Trophoblast cell (in vitro differentiated cells and primary cell): Measurements from ENCODE around the gene MAMSTR.

Source experiments
- DNase-seq, 2 donors: peaks; one replicate each; pipeline ENCODE4 v3.0.0-alpha.2; 2016
- H2AFZ ChIP-seq: 2 replicates; pipeline ENCODE4 v1.6.1; 2013; ENCODE audit warnings: low read length, moderate library complexity, mild to moderate bottlenecking; ENCODE audit not compliant: insufficient read depth, poor library complexity
- H2AK5ac ChIP-seq: 2 replicates; pipeline ENCODE4 v1.6.1; 2013; ENCODE audit warnings: mild to moderate bottlenecking, low read length
- H2BK120ac ChIP-seq: 2 replicates; pipeline ENCODE4 v1.6.1; 2013; ENCODE audit warnings: low read length, mild to moderate bottlenecking, moderate library complexity; ENCODE audit not compliant: insufficient read depth, poor library complexity
- H2BK12ac ChIP-seq: 2 replicates; pipeline ENCODE4 v1.6.1; 2013; ENCODE audit warnings: mild to moderate bottlenecking, low read length, moderate library complexity
- H2BK5ac ChIP-seq: 2 replicates; pipeline ENCODE4 v1.6.1; 2013; ENCODE audit warnings: low read length, low read depth, moderate library complexity, mild to moderate bottlenecking; ENCODE audit not compliant: poor library complexity
- H3K14ac ChIP-seq: 2 replicates; pipeline ENCODE4 v1.6.1; 2013; ENCODE audit warnings: mild to moderate bottlenecking, low read length
- H3K18ac ChIP-seq: 2 replicates; pipeline ENCODE4 v1.6.1; 2013; ENCODE audit warnings: mild to moderate bottlenecking, low read length
- H3K23ac ChIP-seq: 2 replicates; pipeline ENCODE4 v1.6.1; 2013; ENCODE audit warnings: low read length
- H3K27ac ChIP-seq: 2 replicates; pipeline ENCODE4 v1.5.1; 2013; ENCODE audit warnings: low read depth, mild to moderate bottlenecking, inconsistent platforms, low read length, moderate library complexity
- H3K27me3 ChIP-seq: 2 replicates; pipeline ENCODE4 v1.6.1; 2013; ENCODE audit warnings: inconsistent platforms, mild to moderate bottlenecking, low read length, moderate library complexity; ENCODE audit not compliant: insufficient read depth
- H3K36me3 ChIP-seq, 2 experiments: 1 replicate in 1 of 2; 2 replicates in 1 of 2; pipeline ENCODE4 v1.6.1; 2013; ENCODE audit warnings: low read length in 2 of 2, mild to moderate bottlenecking in 2 of 2, moderate library complexity in 1 of 2; ENCODE audit not compliant: insufficient read depth in 2 of 2, control insufficient read depth in 1 of 2
- H3K4ac ChIP-seq: 2 replicates; pipeline ENCODE4 v1.6.1; 2013; ENCODE audit warnings: low read depth, mild to moderate bottlenecking, low read length, moderate library complexity
- H3K4me1 ChIP-seq, 2 experiments: 1 replicate in 1 of 2; 2 replicates in 1 of 2; pipeline ENCODE4 v1.6.1; 2013; ENCODE audit warnings: low read length in 2 of 2, mild to moderate bottlenecking in 2 of 2, moderate library complexity in 1 of 2; ENCODE audit not compliant: insufficient read depth in 2 of 2, control insufficient read depth in 1 of 2
- H3K4me2 ChIP-seq: 2 replicates; pipeline ENCODE4 v1.6.1; 2013; ENCODE audit warnings: inconsistent platforms, mild to moderate bottlenecking, low read length, moderate library complexity
- H3K4me3 ChIP-seq: 2 replicates; pipeline ENCODE4 v1.5.1; 2013; ENCODE audit warnings: mild to moderate bottlenecking, low read depth, low read length, inconsistent platforms
- H3K79me1 ChIP-seq: one replicate; pipeline ENCODE4 v1.6.1; 2013; ENCODE audit warnings: low read length
- H3K79me2 ChIP-seq: 2 replicates; pipeline ENCODE4 v1.6.1; 2013; ENCODE audit warnings: low read length, mild to moderate bottlenecking; ENCODE audit not compliant: control insufficient read depth, insufficient read depth, poor library complexity
- H3K9ac ChIP-seq: 2 replicates; pipeline ENCODE4 v1.6.1; 2013; ENCODE audit warnings: mild to moderate bottlenecking, low read length
- H3K9me3 ChIP-seq: 2 replicates; pipeline ENCODE4 v1.6.1; 2013; ENCODE audit warnings: low read depth, mild to moderate bottlenecking, control low read depth, inconsistent platforms, low read length; ENCODE audit not compliant: insufficient read depth
- H4K12ac ChIP-seq: 2 replicates; pipeline ENCODE4 v1.6.1; 2013; ENCODE audit warnings: low read depth, mild to moderate bottlenecking, low read length, moderate library complexity
- H4K8ac ChIP-seq: 2 replicates; pipeline ENCODE4 v1.6.1; 2013; ENCODE audit warnings: low read depth, mild to moderate bottlenecking, low read length, moderate library complexity
- H4K91ac ChIP-seq: one replicate; pipeline ENCODE4 v1.6.1; 2013; ENCODE audit warnings: low read depth, mild to moderate bottlenecking, low read length, moderate library complexity
- whole genome bisulfite sequencing: extraction: QIAGEN DNeasy Blood & Tissue Kit; methylation state at CpG from one replicate; pipeline ENCODE4 v1.1.7; 2013; ENCODE audit warnings: missing lambda C conversion rate; ENCODE audit not compliant: insufficient read length, insufficient coverage; ENCODE audit errors: extremely low coverage; 5-methylcytosine and 5-hydroxymethylcytosine counted together

Gene MAMSTR

DNA sequence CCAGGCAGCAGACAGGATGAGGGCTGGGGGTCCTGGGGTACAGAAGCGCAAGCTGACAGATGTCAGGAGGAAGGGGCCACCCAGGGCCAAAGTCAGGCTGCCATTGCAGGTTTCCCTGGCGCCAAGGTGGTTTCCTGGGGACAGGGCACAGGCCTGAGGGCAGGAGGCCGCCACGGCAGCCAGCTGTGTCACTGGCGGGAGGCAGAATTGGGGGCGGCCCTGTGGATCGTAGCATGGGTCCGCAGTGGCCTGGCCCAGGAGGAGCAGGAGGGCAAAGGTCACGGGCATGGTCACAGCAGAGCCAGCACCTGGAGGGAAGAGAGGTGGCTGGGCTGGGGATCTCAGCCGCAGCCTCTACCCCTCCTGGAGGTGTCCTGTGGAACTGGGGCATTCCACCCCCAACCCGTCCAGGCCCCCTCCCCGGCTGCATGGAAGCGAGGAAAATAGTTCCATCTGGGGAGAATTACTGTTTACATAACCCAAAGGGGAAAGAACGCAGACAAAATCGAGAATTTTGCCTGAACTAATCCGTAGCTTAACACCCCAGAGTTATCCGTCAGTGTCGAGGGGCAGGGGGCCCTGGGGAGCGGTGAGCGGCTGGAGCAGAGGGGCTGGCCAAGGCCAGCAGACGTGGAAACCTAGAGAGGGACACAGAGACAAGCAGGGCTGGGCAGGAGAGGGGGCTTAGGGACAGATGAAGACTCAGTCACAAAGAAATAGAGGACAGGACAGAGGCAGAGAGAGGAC lies 48.7 kb downstream of the MAMSTR start:
- H3K9ac ChIP-seq: no peak overlapping the region
- H3K79me2 ChIP-seq: no peaks in the 10 kb centered on the region
- H3K23ac ChIP-seq: no peak overlapping the region
- no peak overlapping the region for H3K4me3 ChIP-seq
- H3K4me2 ChIP-seq: no peak overlapping the region
- no CpG with 5 or more reads among the region's 21 CpGs for WGBS
- no peak overlapping the region for H2BK120ac ChIP-seq
- H3K4me1 ChIP-seq: no peaks in the 10 kb centered on the region
- H4K8ac ChIP-seq: no peak overlapping the region
- no peak overlapping the region for H3K27ac ChIP-seq
- H2AK5ac ChIP-seq: no peak overlapping the region
- H4K91ac ChIP-seq: no peak overlapping the region
- DNase-seq: no peak
- H3K27me3 ChIP-seq: no peaks in the 10 kb centered on the region
- H3K18ac ChIP-seq: no peak overlapping the region
- H2AFZ ChIP-seq: no peak overlapping the region
- H3K14ac ChIP-seq: no peak overlapping the region
- H2BK5ac ChIP-seq: no peak overlapping the region
- H3K4ac ChIP-seq: no peak overlapping the region
- H3K79me1 ChIP-seq: no peaks in the 10 kb centered on the region
- H4K12ac ChIP-seq: no peak overlapping the region
- H3K36me3 ChIP-seq: no peaks in the 10 kb centered on the region
- H3K9me3 ChIP-seq: peaks cover 11% of the 10 kb centered on the region
- no peak overlapping the region for H2BK12ac ChIP-seq

DNA sequence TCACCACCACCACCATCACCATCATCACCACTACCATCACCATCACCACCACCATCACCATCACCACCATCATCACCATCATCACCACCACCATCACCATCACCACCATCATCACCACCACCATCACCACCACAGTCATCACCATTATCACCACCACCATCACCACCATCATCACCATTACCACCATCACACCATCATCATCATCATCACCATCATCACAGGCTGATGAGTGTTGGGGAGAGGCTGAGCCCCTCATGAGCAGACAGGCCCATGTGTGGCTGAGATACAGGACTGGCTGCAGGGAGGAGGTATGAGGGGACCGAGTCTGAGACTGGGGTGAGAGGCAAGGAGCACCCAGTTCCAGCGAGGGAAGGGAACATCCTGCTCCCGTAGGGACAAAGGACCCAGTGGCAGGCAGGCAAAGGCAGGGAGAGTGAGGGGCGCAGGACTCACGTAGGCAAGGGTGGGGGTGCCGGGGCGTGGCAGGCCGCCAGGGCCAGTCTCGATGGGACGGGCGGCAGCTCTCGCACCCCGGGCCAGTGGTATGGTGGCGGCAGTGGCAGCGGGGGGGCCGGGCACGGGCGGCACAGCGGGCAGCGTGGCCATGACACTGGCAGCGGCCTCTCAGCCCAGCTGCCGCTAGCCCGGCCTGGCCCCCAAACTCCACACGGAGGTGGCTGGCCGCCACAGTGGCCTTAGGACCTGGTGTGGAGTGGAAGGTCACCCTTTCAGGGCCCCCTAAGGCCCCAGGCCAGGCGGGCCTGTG lies 49.4 kb downstream of the MAMSTR start:
- Histone ChIP-seq H3K4me3 (peak overlapping the region; percentile 38), H4K8ac (no peak overlapping the region), H3K9ac (peak overlapping the region; percentile 2), H3K27ac (no peak overlapping the region), H3K9me3 (peaks cover 11% of the 10 kb centered on the region), H3K18ac (no peak overlapping the region), H2AK5ac (no peak overlapping the region), H2BK12ac (no peak overlapping the region), H2BK120ac (no peak overlapping the region), H3K79me1 (no peaks in the 10 kb centered on the region), H3K23ac (no peak overlapping the region), H3K4me1 (no peaks in the 10 kb centered on the region), H4K12ac (no peak overlapping the region), H3K14ac (no peak overlapping the region), H3K4me2 (no peak overlapping the region), H3K36me3 (no peaks in the 10 kb centered on the region), H2BK5ac (no peak overlapping the region), H2AFZ (no peak overlapping the region), H4K91ac (no peak overlapping the region), H3K79me2 (no peaks in the 10 kb centered on the region), H3K27me3 (no peaks in the 10 kb centered on the region), H3K4ac (no peak overlapping the region)
- no CpG with 5 or more reads among the region's 26 CpGs for WGBS
- DNase-seq: no peak

DNA sequence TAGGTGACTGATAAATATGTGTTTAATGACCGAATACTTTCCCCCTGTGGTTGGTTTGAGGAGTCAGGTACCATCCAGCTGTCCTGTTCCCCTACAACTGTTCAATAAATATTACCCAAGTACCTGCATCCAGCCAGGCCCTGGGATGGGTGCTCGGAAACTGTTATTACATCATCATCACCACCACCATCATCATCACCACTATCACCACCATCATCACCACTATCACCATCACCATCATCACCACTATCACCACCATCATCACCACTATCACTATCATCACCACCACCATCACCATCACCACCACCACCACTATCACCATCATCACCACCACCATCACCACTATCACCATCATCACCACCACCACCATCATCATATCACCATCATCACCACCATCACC lies 50.8 kb downstream of the MAMSTR start:
- H3K4me1 ChIP-seq: no peaks in the 10 kb centered on the region
- no peak overlapping the region for H3K9ac ChIP-seq
- H4K91ac ChIP-seq: no peak overlapping the region
- H3K4me3 ChIP-seq: peak overlapping the region; percentile 49
- H3K79me2 ChIP-seq: no peaks in the 10 kb centered on the region
- no peak for DNase-seq
- no peak overlapping the region for H4K12ac ChIP-seq
- no CpG with 5 or more reads among the region's 2 CpGs for WGBS
- no peak overlapping the region for H4K8ac ChIP-seq
- no peak overlapping the region for H3K27ac ChIP-seq
- H2AK5ac ChIP-seq: no peak overlapping the region
- H2BK5ac ChIP-seq: no peak overlapping the region
- H3K14ac ChIP-seq: no peak overlapping the region
- H3K23ac ChIP-seq: no peak overlapping the region
- peaks cover 11% of the 10 kb centered on the region for H3K9me3 ChIP-seq
- H3K4ac ChIP-seq: no peak overlapping the region
- no peaks in the 10 kb centered on the region for H3K36me3 ChIP-seq
- no peak overlapping the region for H2BK12ac ChIP-seq
- H2AFZ ChIP-seq: no peak overlapping the region
- H3K4me2 ChIP-seq: no peak overlapping the region
- no peaks in the 10 kb centered on the region for H3K79me1 ChIP-seq
- no peak overlapping the region for H3K18ac ChIP-seq
- H2BK120ac ChIP-seq: no peak overlapping the region
- no peaks in the 10 kb centered on the region for H3K27me3 ChIP-seq

DNA sequence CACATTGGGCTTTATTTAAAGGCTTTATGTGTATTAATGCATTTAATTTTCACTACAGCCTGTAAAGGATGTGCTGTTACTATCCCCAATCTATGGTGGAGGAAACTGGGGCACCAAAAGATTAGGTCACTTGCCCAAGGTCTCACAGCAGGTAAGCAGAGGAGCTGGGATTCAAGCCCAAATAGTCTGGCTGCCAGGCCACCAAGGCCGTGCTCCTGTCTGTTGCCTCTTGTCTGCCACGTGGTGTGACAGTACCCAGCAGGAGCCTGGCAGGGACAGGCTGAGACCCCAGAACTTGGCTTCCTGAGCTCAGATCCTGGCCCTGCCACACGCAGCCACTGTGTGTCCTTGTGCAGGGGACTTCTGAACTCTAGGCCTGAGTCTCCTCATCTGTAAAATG lies 51.2 kb downstream of the MAMSTR start:
- Histone ChIP-seq H4K91ac (no peak overlapping the region), H2BK120ac (no peak overlapping the region), H3K4me3 (no peak overlapping the region), H2BK5ac (no peak overlapping the region), H3K4me1 (no peaks in the 10 kb centered on the region), H4K8ac (no peak overlapping the region), H2AK5ac (no peak overlapping the region), H3K9ac (no peak overlapping the region), H2BK12ac (no peak overlapping the region), H3K18ac (no peak overlapping the region), H3K27me3 (no peaks in the 10 kb centered on the region), H3K36me3 (no peaks in the 10 kb centered on the region), H4K12ac (no peak overlapping the region), H3K79me2 (no peaks in the 10 kb centered on the region), H3K4me2 (no peak overlapping the region), H3K14ac (no peak overlapping the region), H2AFZ (no peak overlapping the region), H3K4ac (no peak overlapping the region), H3K27ac (no peak overlapping the region), H3K23ac (no peak overlapping the region), H3K79me1 (no peaks in the 10 kb centered on the region), H3K9me3 (peaks cover 11% of the 10 kb centered on the region)
- DNase-seq: no peak
- no CpG with 5 or more reads among the region's 3 CpGs for WGBS
